ENCODE results near the gene FLNB. TPM values are rescaled to one million over a fixed set of nuclear protein-coding genes. Genes with fewer than 3 reads are reported as not detected.

FLNB gene
- total RNA-seq, 1 experiment from 2014 or later, result 41.2 TPM

DNA sequence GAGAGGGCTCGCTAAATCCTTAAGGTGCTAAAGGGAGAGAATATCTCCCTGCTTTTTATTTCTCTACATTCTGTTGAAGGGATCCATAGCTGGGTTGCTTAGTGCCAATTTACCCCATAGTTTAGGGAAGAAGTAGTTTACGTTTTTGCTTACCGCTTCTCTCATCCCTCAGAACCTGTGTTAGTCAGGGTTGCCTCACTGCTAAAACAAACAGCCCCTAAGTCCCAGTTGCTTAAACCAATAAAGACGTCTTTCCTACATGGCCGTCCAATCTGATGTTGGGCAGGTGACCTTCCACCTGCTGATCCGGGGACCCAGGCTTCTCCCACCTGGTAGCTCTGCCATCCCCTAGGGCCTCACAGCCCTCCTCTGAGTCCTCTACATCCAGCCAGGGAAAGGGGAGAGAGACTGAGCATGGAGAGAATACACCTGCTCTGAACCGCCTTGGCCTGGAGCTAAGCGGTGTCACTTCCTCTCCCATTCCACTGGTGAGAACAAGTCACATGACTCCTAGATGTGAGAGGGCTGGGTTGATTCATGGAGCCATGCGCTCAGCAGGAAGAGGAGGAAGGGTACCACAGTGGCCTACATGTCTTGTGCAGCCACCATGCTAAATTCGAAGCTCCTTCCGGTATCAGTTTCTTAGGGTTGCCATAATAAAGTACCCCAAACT, 176.2 kb downstream of the FLNB start:
- ChIA-PET POLR2A (ENCODE audit: low non-redundant PET) (no interaction called here), CTCF (no interaction called here)
- Histone ChIP-seq H3K4me1 (ENCODE audit: insufficient read depth, low read length, poor library complexity, severe bottlenecking) (peaks cover 6% of the 10 kb centered on the region), H3K27ac (ENCODE audit: low read depth, low read length, poor library complexity, severe bottlenecking) (no peak overlapping the region), H3K9me3 (ENCODE audit: low read depth, low read length, poor library complexity, severe bottlenecking) (no peaks in the 10 kb centered on the region), H3K36me3 (ENCODE audit: insufficient read depth, low read length, poor library complexity, severe bottlenecking) (no peaks in the 10 kb centered on the region), H3K27me3 (replicated peaks; ENCODE audit: insufficient read depth, low read depth, low read length, poor library complexity) (no peaks in the 10 kb centered on the region), H3K4me3 (ENCODE audit: low read depth, low read length, poor library complexity, severe bottlenecking) (no peak overlapping the region)
- no TSS peak for BruUV-seq (replicated peaks)
- no peak for TF ChIP-seq EZH2 (IDR thresholded peaks at IDR 0.05; ENCODE audit: borderline replicate concordance, low read depth, low read length, poor library complexity, severe bottlenecking)
- TF ChIP-seq, protein P1, sequence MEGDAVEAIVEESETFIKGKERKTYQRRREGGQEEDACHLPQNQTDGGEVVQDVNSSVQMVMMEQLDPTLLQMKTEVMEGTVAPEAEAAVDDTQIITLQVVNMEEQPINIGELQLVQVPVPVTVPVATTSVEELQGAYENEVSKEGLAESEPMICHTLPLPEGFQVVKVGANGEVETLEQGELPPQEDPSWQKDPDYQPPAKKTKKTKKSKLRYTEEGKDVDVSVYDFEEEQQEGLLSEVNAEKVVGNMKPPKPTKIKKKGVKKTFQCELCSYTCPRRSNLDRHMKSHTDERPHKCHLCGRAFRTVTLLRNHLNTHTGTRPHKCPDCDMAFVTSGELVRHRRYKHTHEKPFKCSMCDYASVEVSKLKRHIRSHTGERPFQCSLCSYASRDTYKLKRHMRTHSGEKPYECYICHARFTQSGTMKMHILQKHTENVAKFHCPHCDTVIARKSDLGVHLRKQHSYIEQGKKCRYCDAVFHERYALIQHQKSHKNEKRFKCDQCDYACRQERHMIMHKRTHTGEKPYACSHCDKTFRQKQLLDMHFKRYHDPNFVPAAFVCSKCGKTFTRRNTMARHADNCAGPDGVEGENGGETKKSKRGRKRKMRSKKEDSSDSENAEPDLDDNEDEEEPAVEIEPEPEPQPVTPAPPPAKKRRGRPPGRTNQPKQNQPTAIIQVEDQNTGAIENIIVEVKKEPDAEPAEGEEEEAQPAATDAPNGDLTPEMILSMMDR (conservative IDR thresholded peaks at IDR 0.05; ENCODE audit: low read depth, low read length), result no peak
- no peak for DNase-seq (ENCODE audit: low spot score)
- intact Hi-C loops (cut with micrococcal nuclease; ENCODE audit: unreplicated experiment), result no loop called here

DNA sequence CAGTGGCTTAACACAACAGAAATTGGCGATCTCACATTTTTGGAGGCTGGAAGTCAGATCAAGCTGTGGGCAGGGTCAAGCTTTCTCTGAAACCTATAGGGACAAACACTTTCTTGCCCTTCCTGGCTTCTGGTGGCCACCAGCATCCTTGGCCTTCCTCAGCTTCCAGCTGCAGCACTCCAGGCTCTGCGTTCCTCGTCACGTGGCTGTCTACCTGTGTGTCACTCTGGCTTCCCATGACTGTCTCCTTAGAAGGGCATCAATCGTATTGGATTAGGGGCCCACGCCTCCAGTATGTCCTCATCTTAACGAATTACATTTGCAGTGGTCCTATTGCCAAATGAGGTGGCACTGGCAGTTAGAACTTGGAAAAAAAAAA, 176.7 kb downstream of the FLNB start:
- ChIA-PET POLR2A (ENCODE audit: low non-redundant PET) (no interaction called here), CTCF (interaction anchor here (0.9 kb wide), 1 partner anchor 121 kb away, joined by 5 read pairs; the partner anchor contains the start of genes HTD2 and RPP14)
- intact Hi-C loops (cut with micrococcal nuclease; ENCODE audit: unreplicated experiment), result loop anchor here (5.0 kb wide), 1 partner anchor 227 kb away; no protein-coding TSS in a partner anchor
- no peaks in the 10 kb centered on the region for H3K36me3 ChIP-seq (ENCODE audit: insufficient read depth, low read length, poor library complexity, severe bottlenecking)
- no peaks in the 10 kb centered on the region for H3K9me3 ChIP-seq (ENCODE audit: low read depth, low read length, poor library complexity, severe bottlenecking)
- no peak for DNase-seq (ENCODE audit: low spot score)
- no peak overlapping the region for H3K4me3 ChIP-seq (ENCODE audit: low read depth, low read length, poor library complexity, severe bottlenecking)
- no TSS peak for BruUV-seq (replicated peaks)
- H3K27me3 ChIP-seq (replicated peaks; ENCODE audit: insufficient read depth, low read depth, low read length, poor library complexity), result no peaks in the 10 kb centered on the region
- TF ChIP-seq, protein P1 (conservative IDR thresholded peaks at IDR 0.05; ENCODE audit: low read depth, low read length), result no peak
- no peak for TF ChIP-seq EZH2 (IDR thresholded peaks at IDR 0.05; ENCODE audit: borderline replicate concordance, low read depth, low read length, poor library complexity, severe bottlenecking)
- H3K27ac ChIP-seq (ENCODE audit: low read depth, low read length, poor library complexity, severe bottlenecking), result no peak overlapping the region
- peaks cover 6% of the 10 kb centered on the region for H3K4me1 ChIP-seq (ENCODE audit: insufficient read depth, low read length, poor library complexity, severe bottlenecking)

DNA sequence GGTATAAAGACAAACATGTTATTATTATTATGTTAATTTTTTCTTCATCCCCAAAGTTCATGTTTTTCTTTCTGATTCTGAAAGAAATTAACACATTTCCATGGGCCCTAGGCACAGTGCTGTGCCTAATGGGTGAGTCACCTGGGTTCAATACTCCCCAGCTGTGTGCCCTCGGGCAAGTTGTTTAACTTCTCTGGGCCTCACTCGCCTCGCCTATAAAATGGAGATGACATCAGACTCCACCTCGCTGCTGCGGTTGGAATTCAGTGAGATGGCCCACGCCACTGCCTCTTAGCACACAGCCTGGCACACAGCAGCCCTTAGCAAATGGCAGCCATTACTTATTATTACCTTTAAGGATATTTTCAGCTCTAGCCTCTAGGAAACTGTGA, 179.9 kb downstream of the FLNB start:
- peak; percentile 18 for DNase-seq (ENCODE audit: low spot score)
- H3K4me3 ChIP-seq (ENCODE audit: low read depth, low read length, poor library complexity, severe bottlenecking), result no peak overlapping the region
- ChIA-PET CTCF (interaction anchor here (0.6 to 1.4 kb wide), 6 partner anchors 30 to 227 kb away, joined by 3 to 12 read pairs (median 4); partner anchors contain the start of genes HTD2 and RPP14), POLR2A (ENCODE audit: low non-redundant PET) (interaction anchor here (0.6 kb wide), 1 partner anchor 43 kb away, joined by 16 read pairs; no protein-coding TSS in a partner anchor)
- no peaks in the 10 kb centered on the region for H3K36me3 ChIP-seq (ENCODE audit: insufficient read depth, low read length, poor library complexity, severe bottlenecking)
- no peaks in the 10 kb centered on the region for H3K27me3 ChIP-seq (replicated peaks; ENCODE audit: insufficient read depth, low read depth, low read length, poor library complexity)
- no peaks in the 10 kb centered on the region for H3K9me3 ChIP-seq (ENCODE audit: low read depth, low read length, poor library complexity, severe bottlenecking)
- no peak overlapping the region for H3K27ac ChIP-seq (ENCODE audit: low read depth, low read length, poor library complexity, severe bottlenecking)
- no peak for TF ChIP-seq EZH2 (IDR thresholded peaks at IDR 0.05; ENCODE audit: borderline replicate concordance, low read depth, low read length, poor library complexity, severe bottlenecking)
- TF ChIP-seq, protein P1 (conservative IDR thresholded peaks at IDR 0.05; ENCODE audit: low read depth, low read length), result no peak
- intact Hi-C loops (cut with micrococcal nuclease; ENCODE audit: unreplicated experiment), result loop anchor here (5.0 kb wide), 1 partner anchor 224 kb away; no protein-coding TSS in a partner anchor
- no TSS peak for BruUV-seq (replicated peaks)
- peaks cover 6% of the 10 kb centered on the region for H3K4me1 ChIP-seq (ENCODE audit: insufficient read depth, low read length, poor library complexity, severe bottlenecking)

Data from A673 (cell line).